C1 segment of cervical spinal cord (tissue), 14 donors: ENCODE data around the gene ITGB4.
"Not testable (repeated sequence)": the region's sequence is repeated elsewhere in the genome, so short reads cannot be mapped to it uniquely, and the experiment has no call there.

ENCODE experiments used
- DNase-seq, 14 donors: peaks; one replicate each; lab custom pipeline; 2025; lab: John Stamatoyannopoulos, UW

ITGB4 gene

DNA sequence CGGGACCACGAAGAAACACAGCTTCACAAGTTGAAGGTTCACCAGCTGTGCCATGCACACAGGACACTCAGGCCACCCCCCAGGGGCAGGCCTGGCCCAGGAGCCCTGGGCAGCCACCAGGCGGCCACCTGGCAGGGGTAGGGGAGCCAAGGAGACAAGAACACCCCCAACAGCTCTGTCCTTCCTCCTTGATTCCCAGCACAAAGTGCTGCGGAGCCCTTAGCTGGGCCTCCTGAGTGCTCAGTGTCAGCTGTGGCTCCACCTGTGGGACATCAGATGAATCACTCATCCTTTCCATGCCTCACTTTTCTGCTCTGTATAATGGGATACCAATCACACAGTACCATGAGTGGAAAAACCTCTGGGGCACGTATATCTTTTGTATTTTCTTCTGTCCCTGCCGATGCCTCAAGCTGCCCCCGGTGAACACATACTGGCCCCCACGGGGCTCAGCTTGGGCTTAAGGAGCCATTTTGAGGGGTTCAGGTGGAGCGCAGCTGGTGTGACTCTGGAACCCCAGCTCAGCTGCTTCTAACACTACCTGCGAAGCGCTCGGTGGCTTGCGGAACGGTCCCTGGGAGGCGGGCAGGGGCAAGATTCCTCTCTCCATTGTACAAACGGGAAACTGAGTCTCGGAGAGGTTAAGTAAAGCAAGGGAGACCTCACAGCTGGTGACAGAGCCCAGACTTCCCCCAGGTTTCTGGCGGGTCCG, 31.7 kb downstream of the ITGB4 start:
- DNase-seq: no peak

DNA sequence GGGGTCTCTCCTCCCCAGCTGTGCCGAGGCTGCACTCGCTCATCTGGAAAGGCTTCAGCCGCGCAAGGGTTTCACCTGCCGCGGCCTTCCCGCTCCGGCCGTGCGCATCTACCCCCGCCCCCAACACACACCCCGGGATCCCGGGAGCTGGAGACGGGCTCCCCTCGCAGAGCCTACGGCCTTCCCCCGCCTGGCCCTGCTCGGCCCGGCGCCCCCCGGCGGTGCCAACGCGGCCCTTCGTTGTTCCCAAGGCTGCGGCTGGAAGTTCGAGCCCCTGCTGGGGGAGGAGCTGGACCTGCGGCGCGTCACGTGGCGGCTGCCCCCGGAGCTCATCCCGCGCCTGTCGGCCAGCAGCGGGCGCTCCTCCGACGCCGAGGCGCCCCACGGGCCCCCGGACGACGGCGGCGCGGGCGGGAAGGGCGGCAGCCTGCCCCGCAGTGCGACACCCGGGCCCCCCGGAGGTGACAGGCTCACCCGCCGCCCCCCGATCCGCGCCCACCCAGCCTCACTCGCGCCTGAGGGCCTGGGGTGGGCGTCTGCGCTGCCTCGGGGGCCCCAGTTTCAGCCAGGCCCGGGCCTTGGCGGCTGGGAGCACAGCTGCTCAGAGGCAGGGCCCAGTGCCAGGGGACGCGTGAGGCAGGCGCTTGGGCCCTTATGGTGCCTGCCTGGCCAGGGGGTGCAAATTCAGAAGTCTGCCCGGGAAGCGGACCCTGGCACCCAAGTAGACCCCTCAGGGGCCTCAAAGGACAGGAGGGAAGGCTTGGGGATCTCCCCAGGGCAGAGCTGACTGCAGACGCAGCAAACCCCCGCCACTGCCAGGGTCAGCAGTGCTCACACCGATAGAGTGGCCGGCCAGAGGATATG, 32.5 kb downstream of the ITGB4 start:
- DNase-seq: peak in 11 of 14 donors; percentile 27 to 79 (median 56)

DNA sequence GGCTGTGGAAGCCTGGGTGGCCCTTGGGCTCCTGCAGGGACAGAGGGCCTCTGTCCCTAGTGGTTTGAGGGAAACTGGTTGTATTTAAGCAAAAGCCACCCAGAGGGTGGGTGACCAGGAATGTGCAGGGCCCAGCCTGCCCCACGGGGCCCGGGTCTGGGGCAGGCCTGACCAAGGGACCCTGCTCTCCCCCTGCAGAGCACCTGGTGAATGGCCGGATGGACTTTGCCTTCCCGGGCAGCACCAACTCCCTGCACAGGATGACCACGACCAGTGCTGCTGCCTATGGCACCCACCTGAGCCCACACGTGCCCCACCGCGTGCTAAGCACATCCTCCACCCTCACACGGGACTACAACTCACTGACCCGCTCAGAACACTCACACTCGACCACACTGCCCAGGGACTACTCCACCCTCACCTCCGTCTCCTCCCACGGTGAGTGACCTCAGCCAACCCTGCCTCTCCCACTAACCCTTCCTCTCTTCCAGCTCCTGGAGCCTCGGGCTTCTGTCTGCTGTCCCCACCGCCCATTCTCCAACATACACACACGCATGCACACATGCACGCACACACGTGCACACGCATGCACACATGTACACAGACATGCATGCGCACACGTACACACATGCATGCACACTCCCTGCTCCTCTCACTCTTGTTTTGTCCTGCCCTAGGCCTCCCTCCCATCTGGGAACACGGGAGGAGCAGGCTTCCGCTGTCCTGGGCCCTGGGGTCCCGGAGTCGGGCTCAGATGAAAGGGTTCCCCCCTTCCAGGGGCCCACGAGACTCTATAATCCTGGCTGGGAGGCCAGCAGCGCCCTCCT, 33.3 kb downstream of the ITGB4 start:
- DNase-seq: no peak

DNA sequence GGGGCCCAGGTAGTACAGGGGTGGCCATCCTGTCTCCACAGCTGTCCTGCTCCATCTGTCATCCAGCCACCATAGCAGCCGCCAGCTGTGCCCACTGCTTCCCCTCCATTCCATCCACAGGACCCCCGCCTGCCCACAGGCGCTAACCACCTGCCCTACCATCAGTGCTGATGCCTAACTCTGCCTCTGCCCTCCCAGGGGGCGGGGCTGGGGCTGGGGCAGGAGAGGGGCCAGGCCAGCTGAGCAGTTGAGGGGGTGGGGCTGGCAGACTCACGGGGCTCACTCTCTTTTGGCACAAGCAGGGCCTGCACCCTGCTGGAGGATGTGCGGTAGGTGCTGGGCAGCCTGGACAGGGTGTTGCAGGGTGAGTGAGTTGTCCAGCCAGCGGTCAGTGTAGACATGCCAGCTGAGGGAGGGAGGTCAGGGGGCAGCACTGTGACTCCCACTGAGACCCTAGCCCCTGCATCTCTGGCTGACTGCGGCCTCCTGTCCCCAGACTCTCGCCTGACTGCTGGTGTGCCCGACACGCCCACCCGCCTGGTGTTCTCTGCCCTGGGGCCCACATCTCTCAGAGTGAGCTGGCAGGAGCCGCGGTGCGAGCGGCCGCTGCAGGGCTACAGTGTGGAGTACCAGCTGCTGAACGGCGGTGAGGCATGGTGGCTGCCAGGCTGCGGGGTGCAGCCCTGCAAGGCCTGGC, 34.1 kb downstream of the ITGB4 start:
- no peak for DNase-seq

DNA sequence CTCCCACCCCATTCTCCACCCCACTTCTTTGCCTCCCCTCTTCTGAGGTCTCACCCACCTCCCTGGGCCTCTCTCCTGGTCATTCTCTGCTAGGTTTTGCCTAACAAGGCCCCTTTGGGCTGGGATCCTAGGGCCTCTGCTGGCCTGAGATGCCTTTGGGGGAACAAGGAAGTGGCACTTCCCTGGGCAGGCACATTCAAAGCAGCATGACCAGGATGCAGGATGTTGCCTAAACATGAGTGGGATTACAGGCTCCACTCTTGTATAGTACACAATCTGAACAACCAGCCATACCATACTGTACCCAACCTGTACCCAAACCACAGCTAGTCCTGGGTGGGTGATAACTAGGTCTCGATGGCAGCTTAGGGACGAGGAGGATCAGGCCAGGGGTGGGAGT, 34.7 kb downstream of the ITGB4 start:
- no peak for DNase-seq

GRCh38 chr17:75756451-75757085, 35.3 kb downstream of the ITGB4 start:
- DNase-seq: no peak

DNA sequence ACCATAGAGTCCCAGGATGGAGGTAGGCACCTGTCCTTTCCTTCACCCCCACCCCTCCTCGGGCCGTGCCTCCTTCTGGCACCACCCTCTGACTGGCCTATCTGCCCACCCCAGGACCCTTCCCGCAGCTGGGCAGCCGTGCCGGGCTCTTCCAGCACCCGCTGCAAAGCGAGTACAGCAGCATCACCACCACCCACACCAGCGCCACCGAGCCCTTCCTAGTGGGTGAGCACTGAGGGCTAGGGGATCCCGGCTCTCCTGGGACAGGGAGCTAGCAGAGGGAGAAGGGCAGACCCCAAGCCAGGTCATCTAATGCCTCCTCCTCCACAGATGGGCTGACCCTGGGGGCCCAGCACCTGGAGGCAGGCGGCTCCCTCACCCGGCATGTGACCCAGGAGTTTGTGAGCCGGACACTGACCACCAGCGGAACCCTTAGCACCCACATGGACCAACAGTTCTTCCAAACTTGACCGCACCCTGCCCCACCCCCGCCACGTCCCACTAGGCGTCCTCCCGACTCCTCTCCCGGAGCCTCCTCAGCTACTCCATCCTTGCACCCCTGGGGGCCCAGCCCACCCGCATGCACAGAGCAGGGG, 35.9 kb downstream of the ITGB4 start:
- no peak for DNase-seq

DNA sequence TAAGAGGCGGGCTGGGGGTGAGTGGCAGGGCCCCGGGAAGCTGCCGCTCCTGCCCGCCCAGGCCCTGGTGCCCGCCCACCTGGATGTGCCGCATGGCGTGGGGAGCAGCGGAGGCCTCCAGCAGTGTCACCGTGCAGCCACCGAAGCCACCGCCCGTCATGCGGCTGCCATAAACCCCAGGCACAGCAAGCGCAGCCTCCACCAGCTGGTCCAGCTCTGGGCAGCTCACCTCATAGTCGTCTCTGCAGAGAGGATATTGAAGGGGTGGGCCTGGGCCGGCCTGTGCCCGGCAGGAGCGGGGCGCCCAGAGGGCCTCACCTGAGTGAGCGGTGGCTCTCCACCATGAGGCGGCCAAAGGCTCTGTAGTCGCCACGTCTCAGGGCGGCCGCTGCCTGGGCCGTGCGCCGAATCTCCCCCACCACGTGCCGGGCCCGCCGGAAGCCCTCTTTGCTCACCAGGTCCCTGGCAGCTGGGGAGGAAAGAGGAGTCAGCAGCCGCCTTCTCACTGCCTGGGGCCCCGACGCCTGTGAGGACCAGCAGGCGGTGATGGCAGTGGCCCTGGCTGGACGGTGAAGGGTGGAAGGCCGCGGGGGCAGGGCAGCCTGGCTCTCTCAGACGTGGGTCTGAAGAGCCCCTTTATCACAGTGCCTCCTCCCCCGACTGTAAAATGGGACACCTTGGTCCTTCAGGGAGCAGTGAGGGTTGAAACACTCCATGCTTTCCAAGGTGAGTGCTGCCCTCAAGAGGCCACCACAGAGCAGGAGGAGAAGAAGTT, 37.1 kb downstream of the ITGB4 start:
- no peak for DNase-seq

DNA sequence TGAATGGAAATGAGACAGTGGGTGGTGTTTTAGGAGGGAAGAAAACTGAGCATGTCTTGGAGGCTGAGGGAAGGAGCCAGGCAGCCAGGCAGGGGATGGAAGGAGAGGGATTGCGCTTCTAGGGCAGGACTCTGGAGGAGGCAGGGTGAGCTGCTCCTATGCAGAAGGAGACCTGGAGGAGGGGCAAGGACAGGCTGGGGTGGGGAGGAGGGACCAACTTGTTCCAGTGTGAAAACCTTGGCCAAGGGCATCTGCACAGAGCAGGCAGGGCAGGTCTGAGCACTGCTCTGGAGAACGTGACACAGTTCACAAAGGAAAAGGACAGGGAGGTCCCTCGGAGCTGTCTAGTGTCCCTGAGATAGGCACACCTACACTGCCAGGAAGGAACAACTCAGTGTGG, 38.2 kb downstream of the ITGB4 start:
- no peak for DNase-seq

DNA sequence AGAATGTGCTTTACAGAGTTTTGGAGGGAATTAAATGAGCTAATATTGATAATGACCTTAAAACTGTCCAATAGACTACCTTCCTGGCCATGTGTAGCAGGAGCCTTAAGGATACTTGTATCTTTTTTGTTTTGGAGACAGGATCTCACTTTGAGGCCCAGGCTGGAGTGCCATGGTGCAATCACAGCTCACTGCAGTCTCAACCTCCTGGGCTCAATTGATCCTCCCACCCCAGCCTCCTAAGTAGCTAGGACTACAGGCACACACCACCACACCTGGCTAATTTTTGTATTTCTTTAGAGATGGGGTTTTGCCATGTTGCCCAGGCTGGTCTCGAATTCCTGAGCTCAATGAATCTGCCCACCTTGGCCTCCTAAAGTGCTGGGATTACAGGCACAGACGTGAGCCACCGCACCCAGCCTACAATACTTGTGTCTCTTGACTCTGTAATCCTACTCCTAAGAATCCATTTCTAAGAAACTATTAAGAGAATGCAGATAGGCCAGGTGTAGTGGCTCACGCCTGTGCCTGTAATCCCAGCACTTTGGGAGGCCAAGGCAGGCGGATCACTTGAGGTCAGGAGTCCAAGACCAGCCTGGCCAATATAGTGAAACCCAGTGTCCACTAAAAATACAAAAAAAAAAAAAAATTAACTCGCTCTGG, 38.9 kb downstream of the ITGB4 start:
- DNase-seq: not testable (repeated sequence)

DNA sequence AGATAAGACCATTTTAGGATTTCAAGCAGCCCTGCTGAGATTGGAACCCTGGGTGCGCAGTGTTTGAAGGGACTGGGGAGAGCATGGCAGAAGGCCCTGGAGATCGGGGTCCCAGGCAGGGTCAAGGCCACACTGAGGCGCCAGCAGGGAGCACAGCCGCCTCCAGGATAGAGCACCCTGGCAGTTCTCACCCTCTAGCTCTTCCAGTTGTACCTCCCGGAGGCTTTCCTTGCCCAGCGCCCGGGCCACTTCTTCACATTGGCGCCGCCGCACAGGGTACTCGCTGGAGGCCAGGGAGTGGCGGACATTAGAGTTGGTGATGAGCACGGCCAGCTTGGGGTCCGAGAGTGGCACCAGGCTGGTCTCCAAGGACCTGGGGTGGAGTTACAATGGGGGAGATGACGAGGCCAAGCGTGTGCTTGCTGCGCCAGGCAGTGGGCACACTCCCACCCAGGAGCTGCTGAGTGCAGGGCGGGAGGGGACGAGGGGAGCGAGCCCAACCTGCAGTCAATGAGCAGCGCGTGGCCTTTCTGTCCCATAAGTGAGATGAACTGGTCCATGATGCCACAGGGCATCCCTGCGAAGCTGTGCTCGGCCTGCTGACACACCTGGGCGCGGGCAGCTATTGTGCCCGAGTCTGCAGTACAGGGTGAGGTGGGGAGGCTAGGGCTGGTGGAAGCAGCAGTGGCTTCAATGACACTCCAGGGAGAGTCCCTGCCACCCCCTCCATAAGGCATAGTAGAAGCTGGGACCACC, 41.4 kb downstream of the ITGB4 start:
- no peak for DNase-seq

DNA sequence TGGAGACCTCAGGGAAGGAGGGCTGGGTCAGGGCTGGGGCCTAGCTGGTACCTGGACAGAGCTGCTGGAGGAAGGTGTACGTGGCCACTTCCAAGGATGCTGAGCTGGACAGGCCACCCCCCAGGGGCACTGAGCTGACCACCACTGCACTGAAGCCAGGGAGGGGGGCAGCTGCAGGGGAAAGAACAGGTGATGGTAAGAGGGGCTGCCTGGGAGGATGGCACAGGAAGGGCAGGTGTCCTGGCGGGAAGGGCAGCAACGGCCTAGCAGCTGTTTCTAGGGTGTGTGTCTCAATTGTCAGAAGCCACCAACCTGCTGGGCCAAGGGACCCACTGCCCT, 42.0 kb downstream of the ITGB4 start:
- DNase-seq: no peak

GRCh38 chr17:75763613-75764416, 42.6 kb downstream of the ITGB4 start:
- DNase-seq: no peak

- DNase-seq: peak in 1 of 14 donors; percentile 38
These were observed 43.1 kb downstream of the ITGB4 start for GRCh38 chr17:75764417-75764710.

GRCh38 chr17:75764711-75765421, 43.6 kb downstream of the ITGB4 start, which contains the start of gene GALK1:
GALK1 (minus strand) TSS chr17:75765192; CDS start chr17:75765136, 56 bp downstream.
- DNase-seq: peak in 11 of 14 donors; percentile 21 to 74 (median 58)

GRCh38 chr17:75765981-75766380, 44.7 kb downstream of the ITGB4 start:
- DNase-seq: no peak

DNA sequence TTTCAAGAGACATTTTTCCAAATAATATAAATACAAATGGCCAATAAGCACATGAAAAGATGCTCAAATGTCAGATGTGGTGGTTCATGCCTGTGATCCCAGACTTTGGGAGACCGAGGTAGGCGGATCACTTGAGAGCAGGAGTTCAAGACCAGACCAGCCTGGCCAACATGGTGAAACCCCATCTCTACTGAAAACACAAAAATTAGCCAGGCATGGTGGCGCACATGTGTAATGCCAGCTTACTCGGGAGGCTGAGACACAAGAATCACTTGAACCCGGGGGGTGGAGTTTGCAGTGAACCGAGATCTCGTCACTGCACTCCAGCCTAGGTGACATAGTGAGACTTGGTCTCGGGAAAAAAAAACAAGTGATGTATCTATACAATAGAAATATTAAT, 46.6 kb downstream of the ITGB4 start:
- no peak for DNase-seq
